Dendritic cell treated with granulocyte-macrophage colony-stimulating factor and Interleukin-4, amounts not matched to agents 40 ng/mL and 50 ng/mL, for 4 days (primary cell): ENCODE results near the gene USHBP1.

Source experiments
- H3K27ac Mint-ChIP-seq: one replicate; pipeline ENCODE4 v1.8.0; 2022; ENCODE audit warnings: mild to moderate bottlenecking, mixed read lengths
- H3K27me3 Mint-ChIP-seq: one replicate; pipeline ENCODE4 v1.8.0; 2022; ENCODE audit warnings: mild to moderate bottlenecking, mixed read lengths
- H3K36me3 Mint-ChIP-seq: one replicate; pipeline ENCODE4 v1.8.0; 2022; ENCODE audit warnings: low read depth, mixed read lengths
- H3K4me1 Mint-ChIP-seq: one replicate; pipeline ENCODE4 v1.8.0; 2022; ENCODE audit warnings: low read depth, mixed read lengths
- H3K4me3 Mint-ChIP-seq: one replicate; pipeline ENCODE4 v1.8.0; 2022; ENCODE audit warnings: mild to moderate bottlenecking, moderate library complexity, mixed read lengths
- H3K9me3 Mint-ChIP-seq: one replicate; pipeline ENCODE4 v1.8.0; 2022; ENCODE audit warnings: mixed read lengths
- intact Hi-C: fragments of 100-400 bp; cut with micrococcal nuclease; formaldehyde crosslinking; loops from one replicate; pipeline ENCODE4 v1.15.0; 2022

Gene USHBP1

GRCh38 chr19:17263712-17264640, 569 bp downstream of the USHBP1 start:
- Mint-ChIP-seq H3K27me3 (peaks cover 8% of the 10 kb centered on the region), H3K36me3 (peaks cover 7% of the 10 kb centered on the region), H3K9me3 (no peaks in the 10 kb centered on the region), H3K4me1 (peaks cover 27% of the 10 kb centered on the region), H3K4me3 (no peak overlapping the region), H3K27ac (no peak overlapping the region)
- intact Hi-C loops: no loop called here

- Mint-ChIP-seq H3K36me3 (no peaks in the 10 kb centered on the region), H3K4me3 (no peak overlapping the region), H3K27me3 (peaks cover 11% of the 10 kb centered on the region), H3K9me3 (no peaks in the 10 kb centered on the region), H3K4me1 (peaks cover 14% of the 10 kb centered on the region), H3K27ac (no peak overlapping the region)
- intact Hi-C loops: no loop called here
Measured at GRCh38 chr19:17262557-17262956, 2.0 kb downstream of the USHBP1 start.

GRCh38 chr19:17260842-17261325, 3.7 kb downstream of the USHBP1 start:
- intact Hi-C loops: loop anchor here (2.0 kb wide), 1 partner anchor 22 kb away; no protein-coding TSS in a partner anchor

GRCh38 chr19:17259934-17260333, 4.6 kb downstream of the USHBP1 start:
- H3K4me3 Mint-ChIP-seq: no peak overlapping the region

More at GRCh38 chr19:17260842-17261325, 3.7 kb downstream of the USHBP1 start:
- H3K27me3 Mint-ChIP-seq: peaks cover 16% of the 10 kb centered on the region
- H3K36me3 Mint-ChIP-seq: no peaks in the 10 kb centered on the region
- H3K9me3 Mint-ChIP-seq: no peaks in the 10 kb centered on the region
- H3K4me1 Mint-ChIP-seq: peaks cover 7% of the 10 kb centered on the region
- H3K4me3 Mint-ChIP-seq: no peak overlapping the region
- H3K27ac Mint-ChIP-seq: no peak overlapping the region

GRCh38 chr19:17259118-17259780, 5.3 kb downstream of the USHBP1 start:
- no peaks in the 10 kb centered on the region for H3K36me3 Mint-ChIP-seq
- intact Hi-C loops: no loop called here
- peaks cover 7% of the 10 kb centered on the region for H3K4me1 Mint-ChIP-seq
- H3K9me3 Mint-ChIP-seq: no peaks in the 10 kb centered on the region
- H3K27ac Mint-ChIP-seq: no peak overlapping the region
- H3K4me3 Mint-ChIP-seq: no peak overlapping the region
- peaks cover 19% of the 10 kb centered on the region for H3K27me3 Mint-ChIP-seq

More at GRCh38 chr19:17259934-17260333, 4.6 kb downstream of the USHBP1 start:
- intact Hi-C loops: loop anchor here (2.0 kb wide), 1 partner anchor 23 kb away; no protein-coding TSS in a partner anchor
- no peak overlapping the region for H3K27ac Mint-ChIP-seq
- no peaks in the 10 kb centered on the region for H3K9me3 Mint-ChIP-seq
- no peaks in the 10 kb centered on the region for H3K36me3 Mint-ChIP-seq
- H3K4me1 Mint-ChIP-seq: peaks cover 7% of the 10 kb centered on the region
- H3K27me3 Mint-ChIP-seq: peaks cover 19% of the 10 kb centered on the region

GRCh38 chr19:17256130-17256529, 8.4 kb downstream of the USHBP1 start:
- no peak overlapping the region for H3K27ac Mint-ChIP-seq
- no peaks in the 10 kb centered on the region for H3K36me3 Mint-ChIP-seq
- intact Hi-C loops: no loop called here
- H3K4me1 Mint-ChIP-seq: peaks cover 7% of the 10 kb centered on the region
- no peak overlapping the region for H3K4me3 Mint-ChIP-seq
- no peaks in the 10 kb centered on the region for H3K9me3 Mint-ChIP-seq
- H3K27me3 Mint-ChIP-seq: peaks cover 14% of the 10 kb centered on the region

GRCh38 chr19:17255150-17255621, 9.4 kb downstream of the USHBP1 start:
- no peaks in the 10 kb centered on the region for H3K4me1 Mint-ChIP-seq
- H3K36me3 Mint-ChIP-seq: no peaks in the 10 kb centered on the region
- H3K27ac Mint-ChIP-seq: no peak overlapping the region
- H3K27me3 Mint-ChIP-seq: peaks cover 11% of the 10 kb centered on the region
- no peaks in the 10 kb centered on the region for H3K9me3 Mint-ChIP-seq
- no peak overlapping the region for H3K4me3 Mint-ChIP-seq
- intact Hi-C loops: no loop called here

GRCh38 chr19:17254636-17255035, 9.9 kb downstream of the USHBP1 start:
- H3K27ac Mint-ChIP-seq: no peak overlapping the region
- H3K9me3 Mint-ChIP-seq: no peaks in the 10 kb centered on the region
- intact Hi-C loops: no loop called here
- H3K4me1 Mint-ChIP-seq: no peaks in the 10 kb centered on the region
- no peaks in the 10 kb centered on the region for H3K36me3 Mint-ChIP-seq
- peaks cover 11% of the 10 kb centered on the region for H3K27me3 Mint-ChIP-seq
- H3K4me3 Mint-ChIP-seq: no peak overlapping the region

GRCh38 chr19:17249887-17250548, 14.5 kb downstream of the USHBP1 start:
- intact Hi-C loops: no loop called here
- Mint-ChIP-seq H3K27me3 (peaks cover 4% of the 10 kb centered on the region), H3K4me1 (peaks cover 19% of the 10 kb centered on the region), H3K9me3 (no peaks in the 10 kb centered on the region), H3K36me3 (peaks cover 6% of the 10 kb centered on the region), H3K27ac (no peak overlapping the region), H3K4me3 (no peak overlapping the region)

GRCh38 chr19:17248011-17248776, 16.4 kb downstream of the USHBP1 start:
- H3K4me1 Mint-ChIP-seq: peaks cover 33% of the 10 kb centered on the region
- H3K27ac Mint-ChIP-seq: peak overlapping the region; percentile 93
- intact Hi-C loops: no loop called here
- H3K4me3 Mint-ChIP-seq: no peak overlapping the region
- peaks cover 6% of the 10 kb centered on the region for H3K36me3 Mint-ChIP-seq
- peaks cover 8% of the 10 kb centered on the region for H3K27me3 Mint-ChIP-seq
- no peaks in the 10 kb centered on the region for H3K9me3 Mint-ChIP-seq

GRCh38 chr19:17246681-17247425, 17.7 kb downstream of the USHBP1 start:
- peak overlapping the region; percentile 93 for H3K27ac Mint-ChIP-seq
- peaks cover 6% of the 10 kb centered on the region for H3K36me3 Mint-ChIP-seq
- peaks cover 39% of the 10 kb centered on the region for H3K4me1 Mint-ChIP-seq
- intact Hi-C loops: no loop called here
- H3K4me3 Mint-ChIP-seq: peak overlapping the region; percentile 95
- H3K27me3 Mint-ChIP-seq: peaks cover 8% of the 10 kb centered on the region
- no peaks in the 10 kb centered on the region for H3K9me3 Mint-ChIP-seq

- H3K36me3 Mint-ChIP-seq: peaks cover 15% of the 10 kb centered on the region
- H3K4me1 Mint-ChIP-seq: peaks cover 39% of the 10 kb centered on the region
- H3K27ac Mint-ChIP-seq: peak within 1 kb of the TSS; percentile 93
Measured at GRCh38 chr19:17245535-17245984, 19.0 kb downstream of the USHBP1 start, which contains the start of gene NR2F6. Gene NR2F6, minus strand, starts transcription at chr19:17245919. Its CDS starts 699 bp downstream, at chr19:17245220.

More at GRCh38 chr19:17245535-17245984, 19.0 kb downstream of the USHBP1 start, which contains the start of gene NR2F6:
- peaks cover 8% of the 10 kb centered on the region for H3K27me3 Mint-ChIP-seq
- H3K4me3 Mint-ChIP-seq: peak within 1 kb of the TSS; percentile 95
- H3K9me3 Mint-ChIP-seq: no peaks in the 10 kb centered on the region
- intact Hi-C loops: no loop called here
